ENCODE results near the gene AHI1. TPM values are rescaled to one million over a fixed set of nuclear protein-coding genes. Genes with fewer than 3 reads are reported as not detected.

Gene AHI1
- total and polyA plus RNA-seq, 10 of the 15 experiments (the other 5 are each of a cell fraction or from before 2014, with no cell fraction given), result 3.2 to 9.5 (median 4.6) TPM

GRCh38 chr6:135299256-135299655 is 198.3 kb downstream of the AHI1 start:
- WGBS (ENCODE audit: insufficient coverage, insufficient replicate concordance, low lambda C conversion rate, missing lambda C conversion rate), result 98% methylated on average over 2 of the region's 2 CpGs
- in situ Hi-C loops (cut with MboI) (no loop called here), intact Hi-C loops (cut with micrococcal nuclease; ENCODE audit: unreplicated experiment) (no loop called here)
- DNase-seq (ENCODE audit: low read depth, low spot score) (no peak), FAIRE-seq (no peak), ATAC-seq (no peak)
- no peak overlapping the region for H3K9ac ChIP-seq (ENCODE audit: control insufficient read depth, insufficient read depth, low read length)
- POLR2A ChIA-PET, result no interaction called here
- CTCF ChIA-PET, result no interaction called here
- H4K20me1 ChIP-seq (ENCODE audit: control insufficient read depth, insufficient read depth), result no peaks in the 10 kb centered on the region
- no peaks in the 10 kb centered on the region; the same call in 2 of the 3 replicates for H3K9me3 ChIP-seq (replicated peaks; ENCODE audit: control insufficient read depth, insufficient read depth, low read length)
- H3K36me3 ChIP-seq (ENCODE audit: control insufficient read depth in 2 of 2, insufficient read depth in 2 of 2, low read length in 1 of 2), result no peaks in the 10 kb centered on the region
- SMC1A ChIA-PET (ENCODE audit: uncharacterized antibody, unreplicated experiment), result interaction anchor here (1.0 to 1.7 kb wide), 2 partner anchors 9 to 21 kb away, joined by 3 to 5 read pairs; no protein-coding TSS in a partner anchor
- H3K79me2 ChIP-seq (ENCODE audit: control insufficient read depth, insufficient read depth, low read length), result no peaks in the 10 kb centered on the region
- no peaks in the 10 kb centered on the region for H3K27me3 ChIP-seq (replicated peaks in 1 of 2; ENCODE audit: control insufficient read depth in 2 of 2, insufficient read depth in 2 of 2, low read length in 1 of 2)
- BruUV-seq (replicated peaks), result no TSS peak
- H3K4me3 ChIP-seq, result no peak overlapping the region
- H3K4me1 ChIP-seq (ENCODE audit: control insufficient read depth, insufficient read depth, low read length), result no peaks in the 10 kb centered on the region
- H3K27ac ChIP-seq (ENCODE audit: control insufficient read depth, insufficient read depth), result no peak overlapping the region
- no peak overlapping the region for H3K4me2 ChIP-seq (ENCODE audit: control insufficient read depth, insufficient read depth)
- no peak overlapping the region for H2AFZ ChIP-seq (ENCODE audit: control insufficient read depth, low read depth, low read length)
- RAD21 ChIA-PET (ENCODE audit: unreplicated experiment), result no interaction called here
- TF ChIP-seq POLR2AphosphoS5 (IDR thresholded peaks at IDR 0.05; ENCODE audit: low read length) (no peak), TBL1XR1 (IDR thresholded peaks at IDR 0.05; ENCODE audit: low read depth, low read length) (no peak), BHLHE40 (IDR thresholded peaks at IDR 0.05; ENCODE audit: borderline replicate concordance in 1 of 2, low read depth in 2 of 2, low read length in 1 of 2) (no peak), E2F8 (IDR thresholded peaks at IDR 0.05; ENCODE audit: low read depth, partially characterized antibody) (no peak), NFXL1 (IDR thresholded peaks at IDR 0.05; ENCODE audit: borderline replicate concordance) (no peak), MEF2B (IDR thresholded peaks at IDR 0.05; ENCODE audit: partially characterized antibody, poor library complexity, severe bottlenecking) (no peak), RAD21 (IDR thresholded peaks at IDR 0.05; ENCODE audit: insufficient read depth, low read depth, low read length) (no peak), ZBTB4 (CRISPR knock-in tag; IDR thresholded peaks at IDR 0.05) (no peak), BCLAF1 (IDR thresholded peaks at IDR 0.05) (no peak), TCF3 (IDR thresholded peaks at IDR 0.05; ENCODE audit: borderline replicate concordance, insufficient read depth, low read depth, low read length) (no peak)

Measured in GM12878 (cell line).